ENCODE data around the gene PHIP.
A peak's percentile ranks its signal among the peaks of the same experiment; 100 is the strongest.

PHIP gene

DNA sequence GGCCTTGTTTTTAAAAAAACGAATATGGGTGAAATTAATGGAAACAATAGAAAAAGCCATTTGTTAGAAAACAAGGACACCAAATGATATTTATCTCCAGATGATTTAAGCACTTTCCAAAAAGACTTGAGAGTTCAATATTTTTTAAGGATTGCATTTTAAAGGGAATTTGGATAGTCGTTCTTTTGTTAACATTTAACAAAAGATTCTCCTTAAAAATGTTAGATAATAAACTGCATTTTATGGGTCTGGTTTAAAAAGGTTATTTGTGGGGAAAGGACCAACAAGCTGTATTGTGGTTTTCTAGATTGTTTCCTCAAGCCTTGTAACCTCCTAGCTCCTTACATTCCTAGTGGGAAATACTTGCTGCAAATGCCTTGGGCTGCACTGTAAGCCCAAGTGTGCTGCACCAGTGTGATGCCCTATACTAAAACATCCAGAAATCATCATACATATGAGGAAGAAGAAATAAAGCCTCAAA, 1.5 kb upstream of the PHIP start:
- ATAC-seq, result no peak
- no peak overlapping the region for H3K27ac Mint-ChIP-seq
- peaks cover 34% of the 10 kb centered on the region for H3K4me1 Mint-ChIP-seq
- H3K27me3 Mint-ChIP-seq, result peaks cover 19% of the 10 kb centered on the region
- no peaks in the 10 kb centered on the region for H3K9me3 Mint-ChIP-seq
- DNase-seq, result no peak
- peak overlapping the region; percentile 92 for H3K4me3 Mint-ChIP-seq
- H3K36me3 Mint-ChIP-seq (ENCODE audit: low read depth), result peaks cover 8% of the 10 kb centered on the region

DNA sequence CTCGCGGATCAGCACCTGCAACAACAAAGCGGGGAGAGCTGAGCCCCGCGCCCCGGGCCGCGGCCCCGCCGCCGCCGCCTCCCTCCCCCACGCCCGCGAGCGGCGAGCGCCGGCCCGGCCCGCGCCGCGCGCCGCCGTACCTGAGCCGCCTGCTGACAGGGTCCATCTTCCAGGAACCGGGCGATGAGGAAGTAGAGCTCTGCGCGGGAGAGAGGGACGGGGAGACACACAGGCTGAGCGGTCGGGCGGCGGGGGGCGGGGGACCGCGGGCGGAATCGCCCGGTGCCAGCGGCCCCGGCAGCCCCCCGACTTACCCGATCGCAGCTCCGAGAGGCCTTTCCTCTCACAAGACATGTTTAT, 359 bp downstream of the PHIP start:
- peak overlapping the region; percentile 92 for H3K27ac Mint-ChIP-seq
- peaks cover 16% of the 10 kb centered on the region for H3K36me3 Mint-ChIP-seq (ENCODE audit: low read depth)
- H3K4me1 Mint-ChIP-seq, result peaks cover 49% of the 10 kb centered on the region
- peak; percentile 25 for ATAC-seq
- H3K9me3 Mint-ChIP-seq, result no peaks in the 10 kb centered on the region
- peaks cover 11% of the 10 kb centered on the region for H3K27me3 Mint-ChIP-seq
- H3K4me3 Mint-ChIP-seq, result peak overlapping the region; percentile 92
- no peak for DNase-seq

DNA sequence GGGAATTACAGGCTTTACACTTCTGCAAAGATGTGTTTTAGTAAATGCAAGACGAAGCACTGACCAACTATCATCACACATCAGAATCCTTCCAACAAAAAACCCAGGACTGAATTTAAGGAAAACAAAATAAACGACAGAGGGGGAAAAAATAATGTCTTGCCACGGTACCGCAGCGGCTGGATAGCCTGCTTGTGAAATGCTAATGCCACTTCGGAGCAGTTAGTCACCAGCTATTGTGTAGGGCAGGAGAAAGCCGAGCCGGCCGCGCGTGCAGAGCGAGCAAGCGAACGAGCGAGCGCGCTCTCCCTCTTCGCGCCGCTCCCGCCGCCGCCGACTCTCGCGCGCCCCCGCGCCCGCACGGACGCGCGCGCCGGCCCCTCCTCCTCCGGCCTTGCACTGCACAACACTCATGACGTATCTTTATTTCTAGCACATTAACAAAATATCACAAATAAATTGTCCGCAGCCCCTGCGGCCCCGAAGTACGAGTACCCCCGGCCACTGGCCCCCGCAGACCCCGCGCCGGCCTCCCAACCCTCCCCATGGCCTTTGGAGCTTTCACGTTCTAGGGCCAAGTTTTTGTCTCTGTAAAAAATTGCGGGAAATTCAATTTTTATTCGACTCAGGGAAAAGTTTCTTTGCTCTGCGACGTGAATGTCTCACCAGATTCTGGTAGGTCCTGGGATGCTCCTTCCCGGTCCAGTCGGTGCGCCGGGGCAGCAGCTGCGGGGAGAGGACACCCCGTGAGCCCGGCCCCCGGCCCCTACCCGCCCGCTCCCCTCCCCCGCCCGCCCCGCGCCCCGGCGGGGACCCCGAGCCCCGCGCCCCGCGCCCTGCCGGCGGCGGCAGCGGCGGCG, 1.0 kb downstream of the PHIP start:
- Mint-ChIP-seq H3K4me1 (peaks cover 56% of the 10 kb centered on the region), H3K4me3 (peak overlapping the region; percentile 88), H3K27me3 (peaks cover 7% of the 10 kb centered on the region), H3K36me3 (ENCODE audit: low read depth) (peaks cover 18% of the 10 kb centered on the region), H3K27ac (peak overlapping the region; percentile 87), H3K9me3 (no peaks in the 10 kb centered on the region)
- DNase-seq (peak; percentile 87), ATAC-seq (peak; percentile 81)

DNA sequence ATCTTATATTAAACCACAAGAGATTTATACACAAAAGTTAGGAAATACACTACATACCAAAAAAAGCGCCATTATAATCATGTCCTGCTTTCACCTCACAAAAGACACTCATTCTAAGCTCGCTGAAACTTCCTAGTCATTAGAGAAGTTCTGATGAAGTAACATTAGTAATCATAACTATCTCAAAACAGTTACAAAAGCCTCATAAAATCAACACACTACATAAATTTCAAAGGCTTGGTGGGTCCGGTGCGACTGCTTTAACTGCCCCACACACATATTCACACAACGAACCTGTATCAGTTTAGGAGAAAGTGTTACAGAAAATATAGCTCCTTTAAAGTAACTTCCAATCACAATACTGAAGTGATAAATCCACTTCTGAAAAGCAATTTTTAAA, 1.9 kb downstream of the PHIP start:
- Mint-ChIP-seq H3K4me1 (peaks cover 63% of the 10 kb centered on the region), H3K4me3 (peak overlapping the region; percentile 88), H3K27ac (peak overlapping the region; percentile 87), H3K36me3 (ENCODE audit: low read depth) (peaks cover 19% of the 10 kb centered on the region), H3K9me3 (no peaks in the 10 kb centered on the region), H3K27me3 (peaks cover 2% of the 10 kb centered on the region)
- DNase-seq (no peak), ATAC-seq (no peak)

DNA sequence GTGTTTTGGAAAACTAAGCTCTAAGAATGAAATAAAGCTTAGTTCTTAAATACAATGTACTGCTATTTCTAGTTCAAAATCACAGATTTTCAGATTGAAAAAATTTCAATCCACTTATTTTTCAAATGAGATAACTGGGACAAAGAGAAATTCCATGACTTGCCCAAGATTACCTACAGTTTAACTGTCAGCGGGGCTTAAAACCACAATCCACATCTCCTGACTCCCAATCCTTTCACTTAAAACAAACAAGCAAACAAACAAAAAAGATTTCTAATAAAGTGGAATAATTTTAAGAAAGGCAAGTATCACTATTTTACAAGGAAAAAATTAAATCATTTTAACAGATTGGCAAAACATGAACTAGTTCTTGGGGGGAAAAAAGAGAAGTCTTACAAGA, 4.2 kb downstream of the PHIP start:
- H3K4me1 Mint-ChIP-seq, result peaks cover 64% of the 10 kb centered on the region

DNA sequence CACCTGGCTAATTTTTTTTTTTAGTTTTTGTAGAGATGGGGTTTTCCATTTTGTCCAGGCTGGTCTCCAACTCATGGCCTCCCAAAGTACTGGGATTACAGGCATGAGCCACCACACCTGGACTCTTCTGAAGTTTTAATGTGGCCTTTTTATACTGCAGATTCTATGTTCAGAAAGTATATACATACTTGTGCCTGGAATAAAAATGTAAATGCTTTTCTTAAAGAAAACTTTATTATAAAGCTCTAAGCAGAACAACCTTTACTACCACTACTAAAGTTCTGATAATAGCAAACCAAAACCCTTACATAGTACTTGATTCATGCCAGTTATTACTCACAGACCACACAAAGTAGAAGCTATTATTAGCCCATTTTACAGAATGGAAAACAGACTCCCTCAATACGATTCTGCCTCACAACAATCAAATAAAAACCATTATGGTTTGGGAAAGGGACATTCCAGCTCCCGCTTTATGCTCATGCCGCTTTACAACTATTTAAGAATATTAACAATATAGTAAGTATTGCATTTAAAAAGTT, 5.3 kb downstream of the PHIP start:
- Mint-ChIP-seq H3K4me3 (peak overlapping the region; percentile 14), H3K9me3 (no peaks in the 10 kb centered on the region), H3K27me3 (no peaks in the 10 kb centered on the region), H3K4me1 (peaks cover 64% of the 10 kb centered on the region), H3K27ac (no peak overlapping the region), H3K36me3 (ENCODE audit: low read depth) (peaks cover 25% of the 10 kb centered on the region)
- DNase-seq (no peak), ATAC-seq (no peak)

More for the DNA sequence above, 4.2 kb downstream of the PHIP start:
- ATAC-seq, result no peak
- Mint-ChIP-seq H3K4me3 (no peak overlapping the region), H3K27me3 (no peaks in the 10 kb centered on the region), H3K27ac (no peak overlapping the region), H3K36me3 (ENCODE audit: low read depth) (peaks cover 23% of the 10 kb centered on the region), H3K9me3 (no peaks in the 10 kb centered on the region)
- no peak for DNase-seq

DNA sequence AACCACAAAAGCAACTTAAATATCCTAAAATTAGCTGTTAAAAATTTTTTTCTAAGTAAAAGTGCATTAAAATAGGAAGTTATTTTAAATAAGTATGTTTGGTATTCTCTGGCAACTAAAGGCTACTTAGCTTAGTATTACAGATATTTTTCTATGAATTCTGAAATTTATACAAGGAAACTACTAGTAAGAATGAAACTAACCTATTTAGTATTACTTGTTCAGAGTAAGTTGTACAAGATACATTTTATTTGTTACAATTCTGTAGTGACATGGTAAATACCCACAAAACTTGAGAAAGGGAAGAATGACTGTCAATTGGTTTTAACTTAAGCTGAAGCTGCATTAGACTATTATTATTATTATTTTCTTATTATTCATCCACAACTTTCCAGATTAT, 6.5 kb downstream of the PHIP start:
- peaks cover 71% of the 10 kb centered on the region for H3K4me1 Mint-ChIP-seq
- ATAC-seq, result peak; percentile 28
- H3K27ac Mint-ChIP-seq, result no peak overlapping the region
- H3K27me3 Mint-ChIP-seq, result no peaks in the 10 kb centered on the region
- peaks cover 27% of the 10 kb centered on the region for H3K36me3 Mint-ChIP-seq (ENCODE audit: low read depth)
- H3K9me3 Mint-ChIP-seq, result no peaks in the 10 kb centered on the region
- H3K4me3 Mint-ChIP-seq, result no peak overlapping the region
- DNase-seq, result no peak

DNA sequence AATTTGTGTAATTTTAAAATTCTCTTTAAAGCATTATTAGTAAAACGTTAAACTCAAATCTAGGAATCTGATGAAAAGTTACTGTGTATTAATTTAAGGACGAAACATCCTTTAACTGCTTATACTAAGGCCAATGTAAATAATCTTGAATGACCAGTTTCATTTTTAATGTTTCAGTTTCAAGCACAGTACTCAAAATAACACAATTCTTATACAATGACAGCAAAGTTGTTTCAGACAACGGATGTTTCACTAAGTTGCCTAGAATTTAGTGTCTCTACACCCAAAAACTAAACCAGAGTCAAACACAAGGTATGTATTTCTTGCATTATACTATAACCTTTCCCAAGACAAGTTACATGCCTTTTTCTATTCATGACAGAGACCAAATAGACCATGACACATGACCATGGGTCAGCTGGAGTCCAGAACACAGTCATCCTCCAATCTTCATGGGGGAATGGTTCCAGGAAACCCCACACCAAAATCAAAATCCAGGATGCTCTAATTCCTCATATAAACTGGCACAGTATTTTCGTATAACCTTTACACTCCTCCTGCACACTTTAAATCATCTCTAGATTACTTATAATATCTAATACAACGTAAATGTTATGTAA, 7.7 kb downstream of the PHIP start:
- H3K4me1 Mint-ChIP-seq, result peaks cover 64% of the 10 kb centered on the region
- no peak overlapping the region for H3K4me3 Mint-ChIP-seq
- ATAC-seq (no peak), DNase-seq (no peak)
- H3K27ac Mint-ChIP-seq, result no peak overlapping the region
- H3K9me3 Mint-ChIP-seq, result no peaks in the 10 kb centered on the region
- H3K27me3 Mint-ChIP-seq, result no peaks in the 10 kb centered on the region
- peaks cover 21% of the 10 kb centered on the region for H3K36me3 Mint-ChIP-seq (ENCODE audit: low read depth)

DNA sequence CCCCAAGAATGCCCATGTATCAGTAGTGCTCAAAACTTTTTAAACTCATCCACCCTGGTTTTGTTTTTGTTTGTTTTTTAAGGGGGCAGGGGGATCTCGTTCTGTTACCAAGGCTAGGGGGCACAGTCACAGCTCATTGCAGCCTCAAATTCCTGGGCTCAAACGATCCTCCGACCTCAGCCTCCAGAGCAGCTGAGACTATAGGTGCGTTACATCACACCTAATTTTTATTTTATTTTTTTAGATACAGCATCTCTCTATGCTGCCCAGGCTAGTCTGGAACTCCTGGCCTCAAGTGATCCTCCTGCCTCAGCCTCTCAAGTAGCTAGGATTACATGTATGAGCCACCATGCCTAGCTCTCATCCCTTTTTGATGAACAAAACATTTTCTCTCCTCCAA, 11.2 kb downstream of the PHIP start:
- Mint-ChIP-seq H3K4me3 (no peak overlapping the region), H3K9me3 (no peaks in the 10 kb centered on the region), H3K4me1 (peaks cover 29% of the 10 kb centered on the region), H3K27ac (no peak overlapping the region), H3K36me3 (ENCODE audit: low read depth) (peaks cover 9% of the 10 kb centered on the region), H3K27me3 (no peaks in the 10 kb centered on the region)
- ATAC-seq (no peak), DNase-seq (no peak)

DNA sequence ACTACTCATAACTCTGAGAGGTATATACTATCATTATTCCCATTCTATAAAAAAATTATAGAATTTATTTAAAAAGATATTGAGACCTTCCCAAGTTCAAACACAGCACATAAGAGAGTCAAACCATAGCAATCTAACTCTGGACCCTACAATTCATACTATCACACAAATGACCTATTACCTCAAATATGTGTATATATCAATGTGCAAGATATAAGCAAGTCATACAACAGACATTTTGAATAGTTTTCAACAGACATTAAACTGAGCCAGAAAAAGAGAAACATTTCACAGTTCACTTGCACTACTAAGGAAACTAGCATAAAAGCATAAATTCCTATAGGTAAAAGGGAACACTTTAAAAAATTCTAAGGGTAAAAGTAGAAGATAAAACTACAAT, 11.7 kb downstream of the PHIP start:
- H3K27ac Mint-ChIP-seq, result no peak overlapping the region
- H3K36me3 Mint-ChIP-seq (ENCODE audit: low read depth), result peaks cover 9% of the 10 kb centered on the region
- peaks cover 25% of the 10 kb centered on the region for H3K4me1 Mint-ChIP-seq
- no peaks in the 10 kb centered on the region for H3K9me3 Mint-ChIP-seq
- ATAC-seq (no peak), DNase-seq (no peak)
- no peak overlapping the region for H3K4me3 Mint-ChIP-seq
- H3K27me3 Mint-ChIP-seq, result no peaks in the 10 kb centered on the region

DNA sequence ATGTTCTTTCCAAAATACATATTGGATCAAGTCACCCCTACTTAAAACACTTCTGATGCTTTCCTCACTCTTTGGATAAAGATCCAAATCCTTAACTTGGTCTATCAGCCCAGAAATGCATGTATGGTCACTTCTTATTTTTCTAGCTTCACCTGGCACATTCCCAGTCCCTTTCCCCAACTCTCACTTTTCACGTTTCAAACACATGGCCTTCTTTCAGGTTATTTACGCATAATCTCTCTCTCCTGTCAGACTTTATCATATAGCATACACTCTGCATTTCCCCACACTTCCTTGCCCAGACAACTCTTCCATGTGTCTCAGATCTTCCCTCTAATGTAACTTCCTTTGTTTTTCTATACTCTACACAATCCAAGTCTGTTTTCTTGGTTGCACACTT, 12.8 kb downstream of the PHIP start:
- Mint-ChIP-seq H3K27me3 (no peaks in the 10 kb centered on the region), H3K9me3 (no peaks in the 10 kb centered on the region), H3K4me1 (peaks cover 16% of the 10 kb centered on the region), H3K4me3 (no peak overlapping the region), H3K27ac (no peak overlapping the region), H3K36me3 (ENCODE audit: low read depth) (peaks cover 10% of the 10 kb centered on the region)
- DNase-seq (no peak), ATAC-seq (no peak)

DNA sequence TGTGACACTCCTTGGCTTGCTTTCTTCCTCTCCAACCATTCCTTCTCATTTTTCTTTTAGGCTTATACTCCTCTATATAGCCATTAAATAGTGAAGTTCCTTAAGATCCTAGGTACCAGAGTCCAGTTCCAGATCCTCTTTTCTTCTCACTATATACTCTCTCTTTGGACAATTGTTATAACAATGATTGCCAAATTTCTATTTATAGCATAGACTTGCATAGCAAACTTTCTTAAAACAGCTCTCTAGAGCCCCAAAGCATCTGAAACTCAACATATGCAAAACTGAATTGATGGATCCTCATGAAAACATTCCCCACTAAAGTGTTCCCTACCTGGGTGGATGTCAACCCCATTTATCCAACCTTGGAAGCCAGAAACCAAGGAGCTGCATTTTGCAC, 13.4 kb downstream of the PHIP start:
- ATAC-seq, result no peak
- no peak for DNase-seq
- H3K36me3 Mint-ChIP-seq (ENCODE audit: low read depth), result peaks cover 13% of the 10 kb centered on the region
- H3K27me3 Mint-ChIP-seq, result no peaks in the 10 kb centered on the region
- no peaks in the 10 kb centered on the region for H3K9me3 Mint-ChIP-seq
- H3K4me1 Mint-ChIP-seq, result peaks cover 14% of the 10 kb centered on the region
- no peak overlapping the region for H3K4me3 Mint-ChIP-seq
- H3K27ac Mint-ChIP-seq, result no peak overlapping the region

DNA sequence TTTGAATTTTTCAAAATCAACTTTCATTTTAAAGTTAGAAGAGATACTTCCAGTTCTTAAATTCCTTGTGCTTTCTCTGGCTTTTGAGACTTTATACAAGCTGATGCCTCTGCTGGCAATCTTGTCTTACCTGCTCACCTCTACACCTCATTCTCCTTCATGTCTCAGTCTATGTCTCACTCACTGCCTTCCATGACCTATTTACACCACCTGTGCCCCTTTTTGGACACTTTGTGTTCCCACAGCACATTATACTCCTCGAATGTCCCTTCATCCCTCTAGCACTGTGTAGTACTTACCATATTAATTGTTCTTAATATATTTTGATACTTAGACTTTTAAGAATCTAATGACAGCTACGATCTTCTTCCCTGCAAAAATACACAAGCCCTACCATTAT, 15.3 kb downstream of the PHIP start:
- H3K27ac Mint-ChIP-seq, result no peak overlapping the region
- H3K36me3 Mint-ChIP-seq (ENCODE audit: low read depth), result peaks cover 27% of the 10 kb centered on the region
- no peaks in the 10 kb centered on the region for H3K9me3 Mint-ChIP-seq

DNA sequence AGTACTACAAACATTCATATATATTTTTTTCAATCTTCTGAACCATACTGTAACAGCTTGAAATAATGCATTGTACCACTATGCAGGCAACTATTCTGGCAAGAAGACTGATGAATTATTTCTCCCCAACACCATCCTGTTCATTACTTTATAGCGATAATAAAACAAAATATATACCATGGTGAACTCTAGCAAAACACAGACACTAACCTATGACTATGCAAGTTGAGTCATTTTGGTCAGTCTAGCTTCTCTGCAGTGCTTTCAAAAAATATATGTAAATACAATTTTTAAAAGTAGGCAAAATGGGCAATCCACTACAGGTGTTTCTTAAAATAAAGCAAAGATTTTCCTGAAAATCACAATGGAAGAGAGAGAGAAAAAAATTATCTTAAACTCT, 20.3 kb downstream of the PHIP start:
- peaks cover 53% of the 10 kb centered on the region for H3K36me3 Mint-ChIP-seq (ENCODE audit: low read depth)
- no peaks in the 10 kb centered on the region for H3K27me3 Mint-ChIP-seq
- no peak overlapping the region for H3K27ac Mint-ChIP-seq
- no peak for ATAC-seq
- no peak overlapping the region for H3K4me3 Mint-ChIP-seq
- peaks cover under 1% of the 10 kb centered on the region for H3K9me3 Mint-ChIP-seq
- H3K4me1 Mint-ChIP-seq, result peaks cover 10% of the 10 kb centered on the region
- DNase-seq, result no peak

More for the DNA sequence above, 15.3 kb downstream of the PHIP start:
- DNase-seq (no peak), ATAC-seq (no peak)
- H3K4me1 Mint-ChIP-seq, result peaks cover 11% of the 10 kb centered on the region
- no peaks in the 10 kb centered on the region for H3K27me3 Mint-ChIP-seq
- H3K4me3 Mint-ChIP-seq, result no peak overlapping the region

DNA sequence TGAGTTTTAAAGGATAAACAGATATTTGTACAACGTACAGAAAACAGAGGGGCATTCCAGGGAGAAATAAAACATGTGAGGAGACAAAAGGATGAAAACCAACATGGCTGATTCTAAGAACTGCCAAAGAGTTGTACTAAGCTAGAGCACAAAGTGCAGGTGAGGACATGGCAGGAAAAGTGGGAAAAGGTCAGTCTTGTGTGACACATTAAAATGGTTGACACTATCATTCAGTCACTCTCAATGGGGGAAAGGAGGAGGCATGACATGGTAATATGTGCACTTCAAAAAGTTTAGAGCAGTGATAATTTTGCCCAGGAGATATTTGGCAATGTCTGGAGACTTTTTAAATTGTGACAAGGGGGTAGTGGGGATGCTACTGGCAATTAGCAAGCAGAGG, 21.8 kb downstream of the PHIP start:
- Mint-ChIP-seq H3K9me3 (peaks cover 10% of the 10 kb centered on the region), H3K4me3 (no peak overlapping the region), H3K4me1 (peaks cover 10% of the 10 kb centered on the region), H3K36me3 (ENCODE audit: low read depth) (peaks cover 65% of the 10 kb centered on the region), H3K27me3 (no peaks in the 10 kb centered on the region), H3K27ac (no peak overlapping the region)
- DNase-seq (no peak), ATAC-seq (no peak)
